Neutrophil (primary cell): ENCODE data around the gene CHCHD6.

Experiments used
- H3K27ac ChIP-seq: fragments of 200-600 bp; sonication (generic); 2 replicates; pipeline ENCODE4 v1.5.1; 2016; ENCODE audit warnings: mild to moderate bottlenecking, moderate library complexity
- H3K27me3 ChIP-seq: fragments of 200-600 bp; sonication (generic); 2 replicates; pipeline ENCODE4 v1.6.0; 2016; ENCODE audit warnings: mild to moderate bottlenecking
- H3K36me3 ChIP-seq: fragments of 200-600 bp; sonication (generic); 2 replicates; pipeline ENCODE4 v1.5.1; 2017
- H3K4me1 ChIP-seq, 2 experiments: fragments of 200-600 bp in 1 of 2; sonication (generic) in 1 of 2; 1 replicate in 1 of 2; 2 replicates in 1 of 2; pipeline versions ENCODE4 v1.5.1 to v1.6.1; 2013 to 2016; ENCODE audit warnings: low read depth in 1 of 2, low read length in 1 of 2, mild to moderate bottlenecking in 1 of 2, moderate library complexity in 1 of 2; ENCODE audit not compliant: control insufficient read depth in 1 of 2, insufficient read depth in 1 of 2
- H3K4me3 ChIP-seq, 2 experiments: fragments of 200-600 bp in 1 of 2; sonication (generic) in 1 of 2; 1 replicate in 1 of 2; 2 replicates in 1 of 2; pipeline ENCODE4 v1.5.1; 2013 to 2016; ENCODE audit warnings: low read depth in 1 of 2, low read length in 1 of 2, mild to moderate bottlenecking in 1 of 2, moderate library complexity in 1 of 2
- H3K9me3 ChIP-seq: fragments of 200-600 bp; sonication (generic); 2 replicates; pipeline ENCODE4 v1.5.1; 2016
- CTCF ChIP-seq: fragments of 200-600 bp; sonication (generic); IDR thresholded peaks from 2 replicates; pipeline ENCODE4 v1.5.1; 2016; ENCODE audit warnings: antibody characterized with exemption

CHCHD6 gene

GRCh38 chr3:126828306-126828705, 124.3 kb downstream of the CHCHD6 start:
- H3K27ac ChIP-seq, result no peak overlapping the region
- no peak overlapping the region for H3K4me3 ChIP-seq
- no peaks in the 10 kb centered on the region for H3K4me1 ChIP-seq
- no peaks in the 10 kb centered on the region for H3K36me3 ChIP-seq
- no peaks in the 10 kb centered on the region for H3K27me3 ChIP-seq
- H3K9me3 ChIP-seq, result no peaks in the 10 kb centered on the region
- TF ChIP-seq CTCF, result no peak

GRCh38 chr3:126832933-126833332, 128.9 kb downstream of the CHCHD6 start:
- no peak overlapping the region for H3K27ac ChIP-seq
- no peaks in the 10 kb centered on the region for H3K36me3 ChIP-seq
- no peaks in the 10 kb centered on the region for H3K4me1 ChIP-seq
- H3K4me3 ChIP-seq, result no peak overlapping the region
- H3K27me3 ChIP-seq, result no peaks in the 10 kb centered on the region
- H3K9me3 ChIP-seq, result no peaks in the 10 kb centered on the region
- no peak for TF ChIP-seq CTCF

- H3K27ac ChIP-seq, result no peak overlapping the region
- H3K27me3 ChIP-seq, result no peaks in the 10 kb centered on the region
- no peaks in the 10 kb centered on the region for H3K9me3 ChIP-seq
- no peak overlapping the region for H3K4me3 ChIP-seq
- TF ChIP-seq CTCF, result no peak
- no peaks in the 10 kb centered on the region for H3K36me3 ChIP-seq
- H3K4me1 ChIP-seq, result no peaks in the 10 kb centered on the region
Observed at GRCh38 chr3:126834596-126835471, 130.8 kb downstream of the CHCHD6 start.

- H3K4me1 ChIP-seq, result no peaks in the 10 kb centered on the region
- no peak overlapping the region for H3K4me3 ChIP-seq
- H3K27ac ChIP-seq, result no peak overlapping the region
- H3K36me3 ChIP-seq, result no peaks in the 10 kb centered on the region
- TF ChIP-seq CTCF, result no peak
- no peaks in the 10 kb centered on the region for H3K27me3 ChIP-seq
- H3K9me3 ChIP-seq, result no peaks in the 10 kb centered on the region
Observed at GRCh38 chr3:126835472-126836219, 131.6 kb downstream of the CHCHD6 start.

- TF ChIP-seq CTCF, result no peak
- Histone ChIP-seq H3K27me3 (no peaks in the 10 kb centered on the region), H3K4me3 (no peak overlapping the region), H3K27ac (no peak overlapping the region), H3K36me3 (no peaks in the 10 kb centered on the region), H3K9me3 (no peaks in the 10 kb centered on the region), H3K4me1 (no peaks in the 10 kb centered on the region)
Observed at GRCh38 chr3:126836220-126836860, 132.3 kb downstream of the CHCHD6 start.
